OCI-LY7 (cell line): Measurements from ENCODE around the gene PPP1R9B. TPM values are rescaled to one million over a fixed set of nuclear protein-coding genes. Genes with fewer than 3 reads are reported as not detected.

Source experiments
- BruUV-seq: library from RNA; stranded (reverse); fragments of 400-500 nt; replicated peaks from 2 replicates; lab custom pipeline; 2021; lab: Mats Ljungman, UMichigan
- CTCF ChIA-PET: fragments of 300-600 bp; sonication (Branson Sonifier 250); formaldehyde crosslinking; loops from one replicate; lab custom pipeline; 2022; ENCODE audit warnings: antibody characterized with exemption; ENCODE audit not compliant: unreplicated experiment; lab: Charles Lee
- POLR2A ChIA-PET: fragments of 300-600 bp; sonication (Branson Sonifier 250); formaldehyde crosslinking; loops from one replicate; lab custom pipeline; 2022; ENCODE audit warnings: antibody characterized with exemption; lab: Charles Lee
- DNase-seq: peaks from one replicate; pipeline ENCODE4 v3.0.0-alpha.2; 2015; ENCODE audit warnings: low spot score
- H2AFZ ChIP-seq: fragments of 200-600 bp; sonication (generic), shearing (Covaris generic); 2 replicates; pipeline ENCODE4 v1.6.1; 2014; ENCODE audit warnings: mild to moderate bottlenecking, antibody characterized with exemption, low read length, moderate library complexity
- H3K27ac ChIP-seq: fragments of 200-600 bp; sonication (generic); 2 replicates; pipeline ENCODE4 v1.5.1; 2014; ENCODE audit warnings: mixed run types, low read depth, mild to moderate bottlenecking, moderate library complexity, low read length, inconsistent platforms; ENCODE audit not compliant: poor library complexity, severe bottlenecking
- H3K36me3 ChIP-seq: fragments of 200-600 bp; sonication (generic); 2 replicates; pipeline ENCODE4 v1.6.1; 2014; ENCODE audit warnings: mild to moderate bottlenecking, antibody characterized with exemption, low read length, moderate library complexity, mixed read lengths; ENCODE audit not compliant: insufficient read depth
- H3K4me1 ChIP-seq: fragments of 200-600 bp; sonication (generic); 2 replicates; pipeline ENCODE4 v1.5.1; 2014; ENCODE audit warnings: mild to moderate bottlenecking, low read length; ENCODE audit not compliant: insufficient read depth, poor library complexity, severe bottlenecking
- H3K4me2 ChIP-seq: fragments of 200-600 bp; sonication (generic); 2 replicates; pipeline ENCODE4 v1.6.1; 2014; ENCODE audit warnings: mild to moderate bottlenecking, low read length
- H3K4me3 ChIP-seq: fragments of 200-600 bp; sonication (generic); 2 replicates; pipeline ENCODE4 v1.5.1; 2014; ENCODE audit warnings: mild to moderate bottlenecking, low read depth, low read length; ENCODE audit not compliant: poor library complexity, severe bottlenecking
- H3K79me2 ChIP-seq: fragments of 200-600 bp; sonication (generic); 2 replicates; pipeline ENCODE4 v1.6.1; 2016; ENCODE audit warnings: low read depth, mild to moderate bottlenecking, low read length, moderate library complexity, mixed read lengths; ENCODE audit not compliant: insufficient read depth
- H3K9me2 ChIP-seq: fragments of 200-600 bp; sonication (generic); 2 replicates; pipeline ENCODE4 v1.6.1; 2016; ENCODE audit warnings: mild to moderate bottlenecking, low read length, mixed read lengths; ENCODE audit not compliant: insufficient read depth
- H3K9me3 ChIP-seq: fragments of 200-600 bp; sonication (generic); 2 replicates; pipeline ENCODE4 v1.6.1; 2014; ENCODE audit warnings: mild to moderate bottlenecking, mixed run types, low read length, mixed read lengths
- H4K20me1 ChIP-seq: fragments of 200-600 bp; sonication (generic); 2 replicates; pipeline ENCODE4 v1.6.1; 2014; ENCODE audit warnings: mild to moderate bottlenecking, antibody characterized with exemption, low read length, moderate library complexity, mixed read lengths; ENCODE audit not compliant: insufficient read depth
- EZH2phosphoT487 ChIP-seq: fragments of 200-600 bp; sonication (generic); IDR thresholded peaks from 2 replicates; pipeline ENCODE4 v1.6.1; 2018; ENCODE audit warnings: low read depth, borderline replicate concordance, mild to moderate bottlenecking, mixed run types, antibody characterized with exemption, low read length, moderate library complexity, mixed read lengths
- intact Hi-C: fragments of 100-400 bp; cut with micrococcal nuclease; formaldehyde crosslinking; loops from one replicate; pipeline ENCODE4 v1.10.0; 2022; ENCODE audit not compliant: unreplicated experiment
- total RNA-seq, 2 experiments: library from RNA; depleted of rRNA in 1 of 2; stranded (reverse); fragments of >200 nt in 1 of 2; shearing (Covaris generic) in 1 of 2; gene quantifications; 2 replicates each; pipeline ENCODE4 v1.2.3, GENCODE V29; 2014 to 2022
- TF ChIP-seq, protein P1 (sequence below): fragments of 200-600 bp; sonication (generic); conservative IDR thresholded peaks from 2 replicates; pipeline ENCODE4 v1.5.1; 2014; ENCODE audit warnings: mild to moderate bottlenecking, antibody characterized with exemption, low read length, moderate library complexity, mixed read lengths

The PPP1R9B gene
- total RNA-seq, 2 experiments from 2014 or later = 45.3 to 87.0 TPM

DNA sequence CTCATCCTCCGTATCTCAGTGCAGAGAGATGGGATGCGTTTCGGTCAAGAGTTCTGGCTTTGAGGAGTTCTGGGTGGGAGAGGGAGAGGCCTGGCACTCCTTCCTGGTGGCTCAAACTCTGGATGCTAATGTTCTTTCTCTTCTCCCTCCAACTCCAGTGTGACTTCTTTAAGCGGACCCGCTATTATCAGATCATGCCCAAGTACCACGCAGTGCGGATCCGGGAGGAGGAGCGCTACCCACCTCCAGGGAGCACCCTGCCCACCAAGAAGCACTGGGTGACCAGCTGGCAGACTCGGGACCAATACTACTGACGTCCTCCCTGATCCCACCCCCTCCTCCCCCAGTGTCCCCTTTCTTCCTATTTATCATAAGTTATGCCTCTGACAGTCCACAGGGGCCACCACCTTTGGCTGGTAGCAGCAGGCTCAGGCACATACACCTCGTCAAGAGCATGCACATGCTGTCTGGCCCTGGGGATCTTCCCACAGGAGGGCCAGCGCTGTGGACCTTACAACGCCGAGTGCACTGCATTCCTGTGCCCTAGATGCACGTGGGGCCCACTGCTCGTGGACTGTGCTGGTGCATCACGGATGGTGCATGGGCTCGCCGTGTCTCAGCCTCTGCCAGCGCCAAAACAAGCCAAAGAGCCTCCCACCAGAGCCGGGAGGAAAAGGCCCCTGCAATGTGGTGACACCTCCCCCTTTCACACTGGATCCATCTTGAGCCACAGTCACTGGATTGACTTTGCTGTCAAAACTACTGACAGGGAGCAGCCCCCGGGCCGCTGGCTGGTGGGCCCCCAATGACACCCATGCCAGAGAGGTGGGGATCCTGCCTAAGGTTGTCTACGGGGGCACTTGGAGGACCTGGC, 61.3 kb downstream of the PPP1R9B start:
- TF ChIP-seq, protein P1, sequence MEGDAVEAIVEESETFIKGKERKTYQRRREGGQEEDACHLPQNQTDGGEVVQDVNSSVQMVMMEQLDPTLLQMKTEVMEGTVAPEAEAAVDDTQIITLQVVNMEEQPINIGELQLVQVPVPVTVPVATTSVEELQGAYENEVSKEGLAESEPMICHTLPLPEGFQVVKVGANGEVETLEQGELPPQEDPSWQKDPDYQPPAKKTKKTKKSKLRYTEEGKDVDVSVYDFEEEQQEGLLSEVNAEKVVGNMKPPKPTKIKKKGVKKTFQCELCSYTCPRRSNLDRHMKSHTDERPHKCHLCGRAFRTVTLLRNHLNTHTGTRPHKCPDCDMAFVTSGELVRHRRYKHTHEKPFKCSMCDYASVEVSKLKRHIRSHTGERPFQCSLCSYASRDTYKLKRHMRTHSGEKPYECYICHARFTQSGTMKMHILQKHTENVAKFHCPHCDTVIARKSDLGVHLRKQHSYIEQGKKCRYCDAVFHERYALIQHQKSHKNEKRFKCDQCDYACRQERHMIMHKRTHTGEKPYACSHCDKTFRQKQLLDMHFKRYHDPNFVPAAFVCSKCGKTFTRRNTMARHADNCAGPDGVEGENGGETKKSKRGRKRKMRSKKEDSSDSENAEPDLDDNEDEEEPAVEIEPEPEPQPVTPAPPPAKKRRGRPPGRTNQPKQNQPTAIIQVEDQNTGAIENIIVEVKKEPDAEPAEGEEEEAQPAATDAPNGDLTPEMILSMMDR = no peak
- no peak for TF ChIP-seq EZH2phosphoT487
- peaks cover 6% of the 10 kb centered on the region for H3K4me1 ChIP-seq
- H3K9me3 ChIP-seq = no peaks in the 10 kb centered on the region
- H3K9me2 ChIP-seq = no peaks in the 10 kb centered on the region
- no peak overlapping the region for H3K27ac ChIP-seq
- POLR2A ChIA-PET = no interaction called here
- no peak for DNase-seq
- CTCF ChIA-PET = no interaction called here
- H4K20me1 ChIP-seq = no peaks in the 10 kb centered on the region
- H3K4me2 ChIP-seq = no peak overlapping the region
- no peaks in the 10 kb centered on the region for H3K79me2 ChIP-seq
- no TSS peak for BruUV-seq
- H2AFZ ChIP-seq = no peak overlapping the region
- intact Hi-C loops = loop anchor here (5.0 kb wide), 1 partner anchor 137 kb away; no protein-coding TSS in a partner anchor
- peaks cover 8% of the 10 kb centered on the region; the same call in 1 of the 2 replicates for H3K36me3 ChIP-seq
- no peak overlapping the region for H3K4me3 ChIP-seq

DNA sequence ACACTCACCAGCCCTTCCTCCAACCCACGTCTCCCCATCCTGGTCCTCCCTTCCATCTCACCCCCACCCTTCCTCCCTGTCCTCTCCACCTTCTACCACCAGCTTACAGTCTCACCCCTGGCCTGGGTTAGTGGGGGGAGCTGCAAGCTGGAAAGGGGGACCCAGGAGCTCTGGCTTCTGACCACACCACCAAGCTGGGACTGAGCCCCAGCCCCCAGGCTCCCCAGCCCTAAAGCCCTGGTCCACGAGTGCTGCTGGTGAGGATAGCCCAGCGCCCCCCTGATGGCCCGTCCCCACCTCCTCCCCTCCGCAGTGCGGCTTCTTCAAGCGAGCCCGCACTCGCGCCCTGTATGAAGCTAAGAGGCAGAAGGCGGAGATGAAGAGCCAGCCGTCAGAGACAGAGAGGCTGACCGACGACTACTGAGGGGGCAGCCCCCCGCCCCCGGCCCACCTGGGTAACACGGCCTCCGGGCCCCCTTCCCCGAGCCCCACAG, 62.5 kb downstream of the PPP1R9B start:
- no TSS peak for BruUV-seq
- no peak overlapping the region for H2AFZ ChIP-seq
- H4K20me1 ChIP-seq = no peaks in the 10 kb centered on the region
- H3K27ac ChIP-seq = no peak overlapping the region
- H3K36me3 ChIP-seq = peaks cover 12% of the 10 kb centered on the region
- intact Hi-C loops = loop anchor here (1.0 to 5.0 kb wide), 3 partner anchors 61 to 227 kb away; no protein-coding TSS in a partner anchor
- H3K9me3 ChIP-seq = 0 out of 2 replicates have a peak, but pooled peaks cover 1% of the 10 kb centered on the region
- no peak for DNase-seq
- H3K79me2 ChIP-seq = no peaks in the 10 kb centered on the region
- no peak overlapping the region for H3K4me3 ChIP-seq
- no peaks in the 10 kb centered on the region for H3K4me1 ChIP-seq
- H3K4me2 ChIP-seq = no peak overlapping the region
- CTCF ChIA-PET = interaction anchor here (1.1 to 1.3 kb wide), 2 partner anchors 61 to 86 kb away, joined by 3 to 4 read pairs; no protein-coding TSS in a partner anchor
- POLR2A ChIA-PET = no interaction called here
- TF ChIP-seq, protein P1 = no peak
- TF ChIP-seq EZH2phosphoT487 = no peak
- H3K9me2 ChIP-seq = no peaks in the 10 kb centered on the region
